ENCODE results near the gene GINS2.

GINS2 gene

GRCh38 chr16:85637808-85638647 lies 50.7 kb downstream of the GINS2 start:
- DNase-seq = no peak

GRCh38 chr16:85637061-85637807 lies 51.5 kb downstream of the GINS2 start:
- DNase-seq = no peak

- no peak for DNase-seq
These were observed 52.4 kb downstream of the GINS2 start for GRCh38 chr16:85636234-85636812.

- no peak for DNase-seq
These were observed 53.1 kb downstream of the GINS2 start for GRCh38 chr16:85635545-85636140.

- DNase-seq = no peak
These were observed 53.8 kb downstream of the GINS2 start for GRCh38 chr16:85634747-85635544.

GRCh38 chr16:85633888-85634287 lies 54.9 kb downstream of the GINS2 start:
- no peak for DNase-seq

- no peak for DNase-seq
These were observed 55.4 kb downstream of the GINS2 start for GRCh38 chr16:85633438-85633743.

GRCh38 chr16:85632709-85633437 lies 55.9 kb downstream of the GINS2 start:
- no peak for DNase-seq

GRCh38 chr16:85631802-85632393 lies 56.9 kb downstream of the GINS2 start:
- DNase-seq = no peak

- DNase-seq = no peak
These were observed 57.5 kb downstream of the GINS2 start for GRCh38 chr16:85631230-85631629.

- no peak for DNase-seq
These were observed 58.9 kb downstream of the GINS2 start for GRCh38 chr16:85629853-85630252.

GRCh38 chr16:85629326-85629725 lies 59.4 kb downstream of the GINS2 start:
- no peak for DNase-seq

GRCh38 chr16:85628645-85629044 lies 60.1 kb downstream of the GINS2 start:
- no peak for DNase-seq

- no peak for DNase-seq
These were observed 60.5 kb downstream of the GINS2 start for GRCh38 chr16:85628265-85628556.

GRCh38 chr16:85627526-85628264 lies 61.1 kb downstream of the GINS2 start:
- DNase-seq = no peak

- no peak for DNase-seq
These were observed 61.7 kb downstream of the GINS2 start for GRCh38 chr16:85627089-85627488.

All from effector CD8-positive, alpha-beta T cell (primary cell).